ENCODE data around the gene PITPNM2. TPM values are rescaled to one million over a fixed set of nuclear protein-coding genes. Genes with fewer than 3 reads are reported as not detected.

PITPNM2 gene
- total and polyA plus RNA-seq, 2 of the 8 experiments (the other 6 are each of a cell fraction or from before 2014, with no cell fraction given): 0.59 to 3.4 TPM

DNA sequence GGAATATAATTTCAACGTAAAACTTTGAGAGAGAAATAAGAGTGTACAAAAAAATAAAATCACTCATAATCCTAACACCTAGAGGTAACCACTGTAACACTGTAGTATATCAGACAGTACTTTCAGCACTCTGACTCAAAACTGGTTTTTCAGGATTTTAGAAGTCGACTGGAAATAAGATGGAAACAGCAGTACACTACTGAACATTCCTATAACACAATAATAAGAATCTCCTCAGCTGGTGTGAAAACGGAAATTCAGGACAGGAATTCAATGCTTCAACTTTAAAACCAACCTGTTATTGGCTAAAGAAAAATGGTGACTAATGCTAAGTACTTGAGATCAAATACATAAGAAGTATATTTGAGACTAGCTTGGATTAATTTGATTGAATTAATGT lies 12.3 kb upstream of the PITPNM2 start (continued):
- TF ChIP-seq RXRA (IDR thresholded peaks at IDR 0.05; ENCODE audit: insufficient read depth, low read depth, low read length): no peak
- TF ChIP-seq HDAC2 (IDR thresholded peaks at IDR 0.05; ENCODE audit: borderline replicate concordance in 1 of 2, low read depth in 2 of 2, low read length in 2 of 2): no peak
- TF ChIP-seq FOSL1 (IDR thresholded peaks at IDR 0.05; ENCODE audit: insufficient read depth, low read depth, low read length): no peak

Measured in H1 (cell line).